Activated T-cell treated with anti-CD3 and anti-CD28 coated beads for 48 hours (primary cell): ENCODE data around the gene NACC2.
"Not testable (repeated sequence)": the region's sequence is repeated elsewhere in the genome, so short reads cannot be mapped to it uniquely, and the experiment has no call there.

Experiments used
- DNase-seq: peaks from one replicate; pipeline ENCODE4 v3.0.0-alpha.2; 2020; ENCODE audit warnings: low read depth

NACC2 gene

GRCh38 chr9:136045595-136046553 is 49.2 kb downstream of the NACC2 start:
- no peak for DNase-seq

- DNase-seq: no peak
These were observed 50.0 kb downstream of the NACC2 start for GRCh38 chr9:136044971-136045594.

GRCh38 chr9:136044207-136044970 is 50.7 kb downstream of the NACC2 start:
- no peak for DNase-seq

- no peak for DNase-seq
These were observed 51.6 kb downstream of the NACC2 start for GRCh38 chr9:136043441-136043991.

GRCh38 chr9:136042541-136042940 is 52.5 kb downstream of the NACC2 start:
- DNase-seq: no peak

- DNase-seq: not testable (repeated sequence)
These were observed 54.2 kb downstream of the NACC2 start for GRCh38 chr9:136040848-136041247.

- DNase-seq: no peak
These were observed 55.6 kb downstream of the NACC2 start for GRCh38 chr9:136039488-136039887.

GRCh38 chr9:136036848-136037247 is 58.2 kb downstream of the NACC2 start:
- no peak for DNase-seq

GRCh38 chr9:136036050-136036449 is 59.0 kb downstream of the NACC2 start:
- DNase-seq: no peak

- DNase-seq: no peak
These were observed 63.1 kb downstream of the NACC2 start for GRCh38 chr9:136031741-136032730.

- no peak for DNase-seq
These were observed 64.0 kb downstream of the NACC2 start for GRCh38 chr9:136031094-136031493.

- no peak for DNase-seq
These were observed 65.5 kb downstream of the NACC2 start for GRCh38 chr9:136029556-136029955.

GRCh38 chr9:136028760-136029470 is 66.2 kb downstream of the NACC2 start:
- no peak for DNase-seq

GRCh38 chr9:136026943-136027289 is 68.2 kb downstream of the NACC2 start:
- not testable (repeated sequence) for DNase-seq

GRCh38 chr9:136026266-136026942 is 68.7 kb downstream of the NACC2 start:
- DNase-seq: no peak

- DNase-seq: no peak
These were observed 69.6 kb downstream of the NACC2 start for GRCh38 chr9:136025481-136025880.

- DNase-seq: no peak
These were observed 70.3 kb downstream of the NACC2 start for GRCh38 chr9:136024696-136025316.

- no peak for DNase-seq
These were observed 70.8 kb downstream of the NACC2 start for GRCh38 chr9:136024286-136024685.
